ENCODE measurements around the gene COX6B1. TPM values are rescaled to one million over a fixed set of nuclear protein-coding genes. Genes with fewer than 3 reads are reported as not detected.

The COX6B1 gene, protein sequence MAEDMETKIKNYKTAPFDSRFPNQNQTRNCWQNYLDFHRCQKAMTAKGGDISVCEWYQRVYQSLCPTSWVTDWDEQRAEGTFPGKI
- total RNA-seq: 282 and 403 TPM in 2 replicates

DNA sequence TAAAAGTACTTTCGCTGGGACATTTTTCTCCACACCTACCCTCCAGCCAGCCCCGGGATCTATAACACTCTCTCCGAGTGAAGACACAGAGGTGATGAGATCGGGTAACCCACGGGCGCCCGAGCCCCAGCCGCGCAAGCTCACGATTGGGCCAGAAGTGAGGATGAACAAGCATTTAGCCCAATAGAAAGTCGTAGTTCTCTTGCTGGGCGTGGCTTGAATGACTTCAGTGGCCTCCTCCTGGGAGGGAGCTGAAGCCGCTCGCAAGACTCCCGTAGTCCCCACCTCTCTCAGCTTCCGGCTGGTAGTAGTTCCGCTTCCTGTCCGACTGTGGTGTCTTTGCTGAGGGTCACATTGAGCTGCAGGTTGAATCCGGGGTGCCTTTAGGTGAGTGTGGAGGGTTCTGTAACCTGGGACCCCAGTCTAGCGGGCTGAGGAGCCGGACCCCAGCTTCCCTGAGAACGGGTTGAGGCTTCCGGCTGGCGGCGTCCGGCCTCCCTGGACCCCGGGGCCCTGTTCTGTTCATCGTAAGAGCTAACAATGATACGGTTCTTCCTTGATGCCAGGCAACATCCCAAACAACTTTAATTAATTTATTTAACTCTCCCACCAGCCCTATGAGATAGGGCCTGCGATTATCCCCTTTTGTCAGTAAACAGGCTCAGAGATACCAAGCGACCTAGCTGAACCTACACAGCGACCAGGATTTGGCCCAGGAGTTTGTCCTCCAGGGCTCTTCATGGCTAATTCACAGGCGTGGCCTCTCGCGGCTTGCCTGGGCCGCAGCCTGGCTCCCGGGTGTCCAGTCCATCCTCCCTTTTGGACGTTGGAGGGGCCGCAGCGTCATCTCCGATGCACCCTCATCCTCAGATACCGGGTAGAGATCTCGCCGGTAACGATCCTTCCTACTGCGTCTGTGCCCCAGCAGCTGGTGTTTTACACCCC is at the start of gene COX6B1:
Gene COX6B1, plus strand, starts transcription at position 307 of the 945 bp plus-strand sequence. CDS start 2,921 bp downstream, outside the sequence.

DNA sequence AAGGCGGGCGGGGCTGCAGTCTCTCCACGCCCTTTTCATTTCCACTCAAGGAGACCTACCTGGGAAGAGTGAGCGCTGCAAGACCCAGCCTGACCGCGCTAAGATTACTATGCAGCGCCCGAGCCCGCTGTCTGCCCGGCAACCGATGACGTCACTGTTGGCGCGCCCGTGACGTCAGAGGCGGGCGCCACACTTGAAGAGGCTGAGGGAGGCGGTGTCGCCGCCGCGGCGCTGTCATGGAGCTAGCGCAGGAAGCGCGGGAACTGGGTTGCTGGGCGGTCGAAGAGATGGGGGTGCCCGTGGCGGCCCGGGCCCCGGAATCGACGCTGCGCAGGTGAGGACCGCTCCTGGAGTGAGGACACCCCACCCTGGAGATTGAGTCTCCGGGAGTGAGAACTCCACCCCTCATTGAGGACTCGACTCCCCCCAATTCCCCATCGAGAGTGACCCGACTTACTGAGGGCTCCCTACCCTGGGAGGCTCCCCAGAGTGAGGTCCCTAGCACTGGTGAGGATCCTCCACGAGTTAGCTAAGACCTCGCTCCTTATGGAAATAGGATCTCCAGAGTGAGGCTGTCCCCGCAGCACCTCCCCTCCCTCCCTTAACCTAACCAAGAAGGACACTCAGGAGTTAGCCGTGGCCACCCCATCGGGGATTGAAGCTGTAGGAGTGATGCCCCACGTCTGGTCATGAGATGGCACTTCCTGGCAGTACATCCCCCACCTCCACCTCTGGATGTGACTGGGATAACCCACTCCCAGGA is 35.4 kb upstream of the COX6B1 start, which contains the start of gene HAUS5:
Gene HAUS5, plus strand, starts transcription at position 177 of the 763 bp plus-strand sequence. Its CDS starts 60 bp downstream, at position 237.

DNA sequence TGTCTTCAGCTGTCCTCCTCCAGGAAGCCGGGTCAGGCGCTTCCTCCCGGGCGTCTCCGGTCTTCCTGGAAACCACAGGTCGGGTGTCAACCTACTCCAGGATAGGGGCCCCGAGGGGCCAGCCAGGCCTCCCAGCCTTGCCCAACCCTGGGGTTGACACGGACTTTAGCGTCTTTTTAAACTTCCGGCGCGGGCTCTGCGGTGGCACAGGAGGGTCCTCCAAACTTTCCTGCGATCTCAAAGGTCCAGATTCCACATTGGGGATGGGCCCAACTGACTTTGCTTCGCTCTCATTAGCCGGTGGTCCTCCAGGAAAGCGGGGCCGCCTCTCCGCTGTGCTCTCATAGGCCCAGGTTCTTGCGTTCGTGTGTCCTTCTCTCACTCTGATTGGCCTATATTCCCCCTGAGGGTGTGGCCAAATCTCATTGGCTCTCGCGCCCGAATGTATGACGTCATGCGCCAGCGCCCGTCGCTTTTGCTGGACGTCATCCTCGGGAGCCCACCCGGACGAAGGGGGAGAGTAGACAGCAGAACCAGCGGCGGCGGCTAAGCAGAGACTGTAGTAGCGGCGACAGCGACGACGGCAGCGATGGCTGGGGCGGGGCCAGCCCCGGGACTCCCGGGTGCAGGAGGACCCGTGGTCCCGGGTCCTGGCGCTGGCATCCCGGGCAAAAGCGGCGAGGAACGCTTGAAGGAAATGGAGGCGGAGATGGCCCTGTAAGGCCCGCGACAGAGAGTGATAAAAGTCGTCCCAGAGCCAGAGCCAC is 19.4 kb upstream of the COX6B1 start, which contains the start of gene RBM42:
Gene RBM42, plus strand, starts transcription at position 472 of the 767 bp plus-strand sequence. Its CDS starts 118 bp downstream, at position 590.

DNA sequence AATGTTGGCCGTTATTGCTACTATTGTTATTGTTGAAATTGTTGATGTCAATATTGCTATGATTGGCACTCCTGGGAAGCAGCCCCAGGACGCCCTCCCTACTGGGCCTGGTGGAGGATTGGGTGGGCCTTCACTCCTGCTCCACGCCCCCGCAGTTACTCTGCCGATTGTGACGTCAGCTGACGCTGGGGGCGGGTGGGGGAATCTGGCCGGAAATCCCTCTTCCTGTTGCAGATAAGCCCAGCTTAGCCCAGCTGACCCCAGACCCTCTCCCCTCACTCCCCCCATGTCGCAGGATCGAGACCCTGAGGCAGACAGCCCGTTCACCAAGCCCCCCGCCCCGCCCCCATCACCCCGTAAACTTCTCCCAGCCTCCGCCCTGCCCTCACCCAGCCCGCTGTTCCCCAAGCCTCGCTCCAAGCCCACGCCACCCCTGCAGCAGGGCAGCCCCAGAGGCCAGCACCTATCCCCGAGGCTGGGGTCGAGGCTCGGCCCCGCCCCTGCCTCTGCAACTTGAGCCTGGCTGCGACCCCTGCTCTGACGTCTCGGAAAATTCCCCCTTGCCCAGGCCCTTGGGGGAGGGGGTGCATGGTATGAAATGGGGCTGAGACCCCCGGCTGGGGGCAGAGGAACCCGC is 6.5 kb upstream of the COX6B1 start, which contains the start of gene ETV2:
Gene ETV2, plus strand, starts transcription at position 231 of the 637 bp plus-strand sequence. CDS start 716 bp downstream, outside the sequence.

DNA sequence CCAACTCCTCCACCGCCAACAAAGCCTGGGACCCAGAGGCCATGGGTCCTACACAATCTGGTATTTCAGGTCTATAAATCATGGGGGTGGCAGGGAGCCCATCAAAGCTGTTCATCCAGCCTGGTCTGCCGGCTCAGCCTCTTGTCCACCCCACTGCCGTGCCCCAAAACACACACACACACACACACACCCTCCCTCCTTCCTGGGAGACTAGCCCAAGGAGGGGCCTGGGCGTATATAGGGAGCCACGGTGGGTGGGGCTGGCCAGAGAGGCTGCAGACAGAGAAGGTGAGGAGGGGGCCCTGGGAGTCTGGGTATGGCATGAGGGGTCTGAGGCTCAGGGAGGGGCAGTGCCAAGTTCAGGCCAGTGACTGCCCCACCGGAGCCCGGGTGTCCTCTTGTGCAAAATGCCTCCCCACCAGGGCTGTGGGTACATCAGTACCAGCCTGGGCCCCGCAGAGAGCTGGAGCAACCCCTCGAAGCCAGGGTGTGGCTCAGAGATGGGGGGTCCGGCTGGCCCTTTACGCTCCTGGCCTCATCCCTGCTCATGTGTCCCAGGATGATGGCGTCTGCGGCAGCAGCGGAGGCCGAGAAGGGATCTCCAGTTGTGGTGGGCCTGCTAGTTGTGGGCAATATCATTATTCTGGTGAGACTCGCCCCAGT is 18.3 kb downstream of the COX6B1 start, which contains the start of gene UPK1A:
Gene UPK1A, plus strand, starts transcription at position 267 of the 663 bp plus-strand sequence. Its CDS starts 296 bp downstream, at position 563.

DNA sequence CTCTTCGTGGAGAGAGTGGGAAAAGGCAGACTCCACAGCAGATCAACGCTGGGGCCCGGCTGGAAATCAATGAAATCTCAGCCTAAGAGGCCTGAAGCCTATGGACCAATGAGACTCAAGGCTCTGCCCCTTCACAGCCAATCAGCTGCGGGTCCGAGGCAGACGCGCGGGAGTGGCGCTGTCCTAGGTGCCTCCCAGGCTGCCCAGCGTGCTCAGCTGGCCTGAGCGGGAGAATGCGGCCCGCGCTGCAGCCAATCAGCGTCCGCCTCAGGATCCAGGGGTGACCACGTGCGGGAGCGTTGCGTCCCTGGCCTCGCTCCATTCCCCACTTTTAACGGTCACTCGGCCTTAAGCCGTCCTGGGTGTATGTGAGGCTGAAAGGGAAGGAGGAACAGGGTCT is 56.1 kb downstream of the COX6B1 start, which contains the start of gene ZBTB32:
Gene ZBTB32, plus strand, starts transcription at position 341 of the 400 bp plus-strand sequence. CDS start 10,069 bp downstream, outside the sequence.

Other genes starting within 250 kb of the COX6B1 start
- not detected in 2 replicates for gene FFAR2, start 200.1 kb upstream of the COX6B1 start, total RNA-seq
- not detected in 2 replicates for gene KRTDAP, start 157.9 kb upstream of the COX6B1 start, total RNA-seq
- not detected in 2 replicates for gene DMKN, start 134.7 kb upstream of the COX6B1 start, total RNA-seq
- not detected in 2 replicates for gene SBSN, start 120.0 kb upstream of the COX6B1 start, total RNA-seq
- not detected in 2 replicates for gene GAPDHS, start 114.9 kb upstream of the COX6B1 start, total RNA-seq
- 72.6 and 78.6 TPM in 2 replicates for gene TMEM147, start 102.7 kb upstream of the COX6B1 start, total RNA-seq
- gene ATP4A, start 84.7 kb upstream of the COX6B1 start, total RNA-seq: not detected in 2 replicates
- not detected in 2 replicates for gene PMIS2, start 62.1 kb upstream of the COX6B1 start, total RNA-seq
- 6.8 and 9.9 TPM in 2 replicates for gene HAUS5, start 35.6 kb upstream of the COX6B1 start, total RNA-seq
- gene RBM42, start 19.3 kb upstream of the COX6B1 start, total RNA-seq: 48.3 and 53.3 TPM in 2 replicates
- 0.30 TPM in 1 of 2 replicates, not detected in the other for gene ETV2, start 6.6 kb upstream of the COX6B1 start, total RNA-seq
- not detected in 2 replicates for gene UPK1A, start 18.2 kb downstream of the COX6B1 start, total RNA-seq
- gene ZBTB32, start 56.2 kb downstream of the COX6B1 start, total RNA-seq: not detected in 2 replicates
- gene KMT2B, start 69.7 kb downstream of the COX6B1 start, total RNA-seq: 3.6 and 7.0 TPM in 2 replicates
- 0.91 and 4.2 TPM in 2 replicates for gene IGFLR1, start 94.1 kb downstream of the COX6B1 start, total RNA-seq
- gene U2AF1L4, start 97.1 kb downstream of the COX6B1 start, total RNA-seq: 3.9 and 14.0 TPM in 2 replicates
- gene PSENEN, start 97.3 kb downstream of the COX6B1 start, total RNA-seq: 14.0 and 15.2 TPM in 2 replicates
- gene LIN37, start 100.3 kb downstream of the COX6B1 start, total RNA-seq: 5.2 and 9.0 TPM in 2 replicates
- gene HSPB6, start 108.7 kb downstream of the COX6B1 start, total RNA-seq: 0.65 and 3.0 TPM in 2 replicates
- gene PROSER3, start 109.9 kb downstream of the COX6B1 start, total RNA-seq: 2.6 and 4.0 TPM in 2 replicates
- 2.6 and 4.0 TPM in 2 replicates for gene ARHGAP33, start 127.2 kb downstream of the COX6B1 start, total RNA-seq
- gene PRODH2, start 164.5 kb downstream of the COX6B1 start, total RNA-seq: not detected in 2 replicates
- gene NPHS1, start 204.2 kb downstream of the COX6B1 start, total RNA-seq: not detected in 2 replicates
- gene KIRREL2, start 208.6 kb downstream of the COX6B1 start, total RNA-seq: 0.15 TPM in 1 of 2 replicates, not detected in the other
- 1.2 and 5.5 TPM in 2 replicates for gene APLP1, start 220.3 kb downstream of the COX6B1 start, total RNA-seq